Activated CD4-positive, alpha-beta T cell treated with anti-CD3 and anti-CD28 coated beads, Interleukin-2, amount 10 ng/mL, durations not matched to agents 24 days and 14 days (primary cell): ENCODE results near the gene GSTA1. TPM values are rescaled to one million over a fixed set of nuclear protein-coding genes. Genes with fewer than 3 reads are reported as not detected.
"Not testable (repeated sequence)": the region's sequence is repeated elsewhere in the genome, so short reads cannot be mapped to it uniquely, and the experiment has no call there.

Experiments
- DNase-seq: peaks from one replicate; pipeline ENCODE4 v3.0.0; 2022
- H3K27ac Mint-ChIP-seq: one replicate; pipeline ENCODE4 v1.8.0; 2022; ENCODE audit warnings: mild to moderate bottlenecking, mixed read lengths
- H3K27me3 Mint-ChIP-seq: one replicate; pipeline ENCODE4 v1.8.0; 2022; ENCODE audit warnings: mixed read lengths
- H3K36me3 Mint-ChIP-seq: one replicate; pipeline ENCODE4 v1.8.0; 2022; ENCODE audit warnings: low read depth, mild to moderate bottlenecking, mixed read lengths
- H3K4me1 Mint-ChIP-seq: one replicate; pipeline ENCODE4 v1.8.0; 2021; ENCODE audit warnings: mixed read lengths
- H3K4me3 Mint-ChIP-seq: one replicate; pipeline ENCODE4 v1.8.0; 2022; ENCODE audit warnings: mild to moderate bottlenecking, moderate library complexity, mixed read lengths
- H3K9me3 Mint-ChIP-seq: one replicate; pipeline ENCODE4 v1.8.0; 2021; ENCODE audit warnings: mixed read lengths
- intact Hi-C: fragments of 100-400 bp; cut with micrococcal nuclease; formaldehyde crosslinking; loops from one replicate; pipeline ENCODE4 v1.15.1; 2023
- total RNA-seq: library from RNA; stranded (reverse); gene quantifications from 2 replicates; pipeline ENCODE4 v1.2.3, GENCODE V29; 2022

The GSTA1 gene
- total RNA-seq, 1 donor from 2014 or later: not detected

GRCh38 chr6:52788478-52788877 is 15.1 kb downstream of the GSTA1 start:
- H3K4me1 Mint-ChIP-seq: no peaks in the 10 kb centered on the region
- H3K27me3 Mint-ChIP-seq: peaks cover 2% of the 10 kb centered on the region
- no peak overlapping the region for H3K27ac Mint-ChIP-seq
- no peak for DNase-seq
- peaks cover 8% of the 10 kb centered on the region for H3K9me3 Mint-ChIP-seq
- no peaks in the 10 kb centered on the region for H3K36me3 Mint-ChIP-seq
- intact Hi-C loops: no loop called here
- no peak overlapping the region for H3K4me3 Mint-ChIP-seq

- no peaks in the 10 kb centered on the region for H3K4me1 Mint-ChIP-seq
- H3K36me3 Mint-ChIP-seq: no peaks in the 10 kb centered on the region
- no peak overlapping the region for H3K4me3 Mint-ChIP-seq
- intact Hi-C loops: loop anchor here (2.0 kb wide), 1 partner anchor 39 kb away; no protein-coding TSS in a partner anchor
- no peak overlapping the region for H3K27ac Mint-ChIP-seq
- peaks cover 2% of the 10 kb centered on the region for H3K27me3 Mint-ChIP-seq
- peaks cover 8% of the 10 kb centered on the region for H3K9me3 Mint-ChIP-seq
- no peak for DNase-seq
These were observed 15.7 kb downstream of the GSTA1 start for GRCh38 chr6:52787917-52788316.

GRCh38 chr6:52786249-52786956 is 17.2 kb downstream of the GSTA1 start:
- Mint-ChIP-seq H3K36me3 (no peaks in the 10 kb centered on the region), H3K27ac (no peak overlapping the region), H3K9me3 (peaks cover 8% of the 10 kb centered on the region), H3K27me3 (peaks cover 2% of the 10 kb centered on the region), H3K4me1 (no peaks in the 10 kb centered on the region), H3K4me3 (no peak overlapping the region)
- intact Hi-C loops: loop anchor here (2.0 kb wide), 1 partner anchor 40 kb away; no protein-coding TSS in a partner anchor
- no peak for DNase-seq

GRCh38 chr6:52782696-52783274 is 20.8 kb downstream of the GSTA1 start:
- H3K27ac Mint-ChIP-seq, H3K4me3 Mint-ChIP-seq, H3K36me3 Mint-ChIP-seq, H3K9me3 Mint-ChIP-seq, H3K27me3 Mint-ChIP-seq, H3K4me1 Mint-ChIP-seq, DNase-seq, intact Hi-C loops: not testable (repeated sequence)

- DNase-seq, H3K36me3 Mint-ChIP-seq, H3K4me3 Mint-ChIP-seq, H3K4me1 Mint-ChIP-seq, H3K27me3 Mint-ChIP-seq, H3K9me3 Mint-ChIP-seq, intact Hi-C loops, H3K27ac Mint-ChIP-seq: not testable (repeated sequence)
These were observed 21.4 kb downstream of the GSTA1 start for GRCh38 chr6:52782209-52782608.

- Mint-ChIP-seq H3K4me3 (no peak overlapping the region), H3K27me3 (peaks cover 4% of the 10 kb centered on the region), H3K4me1 (no peaks in the 10 kb centered on the region), H3K9me3 (peaks cover 9% of the 10 kb centered on the region), H3K27ac (no peak overlapping the region), H3K36me3 (no peaks in the 10 kb centered on the region)
- no peak for DNase-seq
- intact Hi-C loops: no loop called here
These were observed 24.4 kb downstream of the GSTA1 start for GRCh38 chr6:52779237-52779636.

GRCh38 chr6:52776711-52777351 is 26.8 kb downstream of the GSTA1 start:
- H3K4me3 Mint-ChIP-seq, DNase-seq, H3K27me3 Mint-ChIP-seq, H3K4me1 Mint-ChIP-seq, intact Hi-C loops, H3K27ac Mint-ChIP-seq, H3K36me3 Mint-ChIP-seq, H3K9me3 Mint-ChIP-seq: not testable (repeated sequence)

- intact Hi-C loops, DNase-seq, H3K27ac Mint-ChIP-seq, H3K36me3 Mint-ChIP-seq, H3K4me1 Mint-ChIP-seq, H3K9me3 Mint-ChIP-seq, H3K4me3 Mint-ChIP-seq, H3K27me3 Mint-ChIP-seq: not testable (repeated sequence)
These were observed 34.2 kb downstream of the GSTA1 start for GRCh38 chr6:52769399-52769798.

- H3K9me3 Mint-ChIP-seq, H3K27me3 Mint-ChIP-seq, DNase-seq, H3K4me1 Mint-ChIP-seq, H3K27ac Mint-ChIP-seq, intact Hi-C loops, H3K36me3 Mint-ChIP-seq, H3K4me3 Mint-ChIP-seq: not testable (repeated sequence)
These were observed 36.0 kb downstream of the GSTA1 start for GRCh38 chr6:52767658-52768057.

- H3K27me3 Mint-ChIP-seq, H3K36me3 Mint-ChIP-seq, H3K4me1 Mint-ChIP-seq, H3K4me3 Mint-ChIP-seq, H3K27ac Mint-ChIP-seq, DNase-seq, intact Hi-C loops, H3K9me3 Mint-ChIP-seq: not testable (repeated sequence)
These were observed 40.2 kb downstream of the GSTA1 start, which contains the start of gene GSTA2 for GRCh38 chr6:52763322-52763916. TSS of gene GSTA2 (minus strand) at chr6:52763475. CDS start at chr6:52757947, 5,528 bp downstream.

- H3K4me3 Mint-ChIP-seq, intact Hi-C loops, H3K4me1 Mint-ChIP-seq, H3K27ac Mint-ChIP-seq, H3K9me3 Mint-ChIP-seq, H3K36me3 Mint-ChIP-seq, DNase-seq, H3K27me3 Mint-ChIP-seq: not testable (repeated sequence)
These were observed 41.7 kb downstream of the GSTA1 start for GRCh38 chr6:52761673-52762491.

- H3K9me3 Mint-ChIP-seq: no peaks in the 10 kb centered on the region
- DNase-seq: no peak
- H3K27ac Mint-ChIP-seq: no peak overlapping the region
- H3K36me3 Mint-ChIP-seq: no peaks in the 10 kb centered on the region
- peaks cover 9% of the 10 kb centered on the region for H3K27me3 Mint-ChIP-seq
- intact Hi-C loops: no loop called here
- no peak overlapping the region for H3K4me3 Mint-ChIP-seq
- H3K4me1 Mint-ChIP-seq: no peaks in the 10 kb centered on the region
These were observed 43.4 kb downstream of the GSTA1 start for GRCh38 chr6:52760105-52760765.

- H3K9me3 Mint-ChIP-seq: no peaks in the 10 kb centered on the region
- no peaks in the 10 kb centered on the region for H3K4me1 Mint-ChIP-seq
- H3K4me3 Mint-ChIP-seq: no peak overlapping the region
- intact Hi-C loops: no loop called here
- DNase-seq: no peak
- H3K36me3 Mint-ChIP-seq: no peaks in the 10 kb centered on the region
- peaks cover 10% of the 10 kb centered on the region for H3K27me3 Mint-ChIP-seq
- no peak overlapping the region for H3K27ac Mint-ChIP-seq
These were observed 44.5 kb downstream of the GSTA1 start for GRCh38 chr6:52759085-52759484.
